SK-N-SH (cell line): ENCODE data around the gene IL17RB. TPM values are rescaled to one million over a fixed set of nuclear protein-coding genes. Genes with fewer than 3 reads are reported as not detected.

ENCODE experiments used
- CTCF ChIA-PET: fragments of 300-600, 350-600 bp; formaldehyde crosslinking; extraction: SDS; loops from one replicate; lab custom pipeline; 2021; lab: Yijun Ruan, JAX
- POLR2A ChIA-PET: fragments of 350-600 bp; sonication (Branson Sonifier 250); formaldehyde crosslinking; extraction: SDS; loops from one replicate; lab custom pipeline; 2020; ENCODE audit warnings: antibody characterized with exemption, inconsistent platforms; lab: Yijun Ruan, JAX
- DNase-seq: peaks from one replicate; pipeline ENCODE4 v3.0.0; 2012
- H2AFZ ChIP-seq: fragments of 200-600 bp; sonication (generic); 2 replicates; pipeline ENCODE4 v1.8.1; 2016; ENCODE audit warnings: antibody characterized with exemption, mild to moderate bottlenecking, low read depth
- H3F3A ChIP-seq: fragments of 200-600 bp; sonication (generic); replicated peaks from 2 replicates; pipeline ENCODE3; 2016; ENCODE audit warnings: antibody characterized with exemption, mild to moderate bottlenecking; ENCODE audit not compliant: insufficient read depth
- H3K27ac ChIP-seq, 2 experiments: fragments of 200-500 bp in 1 of 2; fragments of 200-600 bp in 1 of 2; sonication (Bioruptor generic) in 1 of 2; sonication (generic), shearing (Covaris generic) in 1 of 2; 2 replicates each; pipeline versions ENCODE4 v1.5.1 to v1.6.1; 2014 to 2016; ENCODE audit warnings: low read depth in 2 of 2, inconsistent platforms in 1 of 2, low read length in 1 of 2, mild to moderate bottlenecking in 1 of 2, mixed read lengths in 1 of 2
- H3K27me3 ChIP-seq: fragments of 200-600 bp; sonication (generic), shearing (Covaris generic); 2 replicates; pipeline ENCODE4 v1.6.1; 2016; ENCODE audit warnings: mixed run types; ENCODE audit not compliant: insufficient read depth
- H3K36me3 ChIP-seq, 2 experiments: fragments of 200-500 bp in 1 of 2; fragments of 200-600 bp in 1 of 2; sonication (Bioruptor generic) in 1 of 2; sonication (generic) in 1 of 2; replicated peaks in 1 of 2; 2 replicates each; pipeline versions ENCODE3 to v1.5.1; 2014 to 2016; ENCODE audit warnings: low read length in 1 of 2, mild to moderate bottlenecking in 1 of 2; ENCODE audit not compliant: insufficient read depth in 2 of 2, control insufficient read depth in 1 of 2
- H3K4me1 ChIP-seq, 2 experiments: fragments of 200-500 bp in 1 of 2; fragments of 200-600 bp in 1 of 2; sonication (Bioruptor generic) in 1 of 2; sonication (generic), shearing (Covaris generic) in 1 of 2; 2 replicates each; pipeline versions ENCODE4 v1.5.1 to v1.6.1; 2014 to 2016; ENCODE audit warnings: low read depth in 1 of 2, low read length in 1 of 2, mixed run types in 1 of 2; ENCODE audit not compliant: insufficient read depth in 2 of 2, control insufficient read depth in 1 of 2
- H3K4me2 ChIP-seq: fragments of 200-600 bp; sonication (generic), shearing (Covaris generic); 2 replicates; pipeline ENCODE4 v1.6.1; 2017; ENCODE audit warnings: mixed run types
- H3K4me3 ChIP-seq, 2 experiments: fragments of 200-500 bp in 1 of 2; fragments of 200-600 bp in 1 of 2; sonication (Bioruptor generic) in 1 of 2; sonication (generic), shearing (Covaris generic) in 1 of 2; 2 replicates each; pipeline versions ENCODE4 v1.5.1 to v1.8.1; 2014 to 2016; ENCODE audit warnings: low read depth in 2 of 2, inconsistent platforms in 1 of 2, low read length in 1 of 2, mild to moderate bottlenecking in 1 of 2, mixed read lengths in 1 of 2, moderate library complexity in 1 of 2
- H3K79me2 ChIP-seq: fragments of 200-600 bp; sonication (generic); 2 replicates; pipeline ENCODE4 v1.8.1; 2017; ENCODE audit warnings: mild to moderate bottlenecking; ENCODE audit not compliant: insufficient read depth
- H3K9ac ChIP-seq: fragments of 200-600 bp; sonication (generic); 2 replicates; pipeline ENCODE4 v1.6.1; 2017; ENCODE audit warnings: mixed run types
- H3K9me2 ChIP-seq: fragments of 200-600 bp; sonication (generic); 2 replicates; pipeline ENCODE4 v1.6.1; 2017; ENCODE audit warnings: mixed run types
- H3K9me3 ChIP-seq: fragments of 200-600 bp; sonication (generic); 2 replicates; pipeline ENCODE4 v1.6.1; 2017; ENCODE audit warnings: mixed run types, mild to moderate bottlenecking, moderate library complexity
- H4K20me1 ChIP-seq: fragments of 200-600 bp; sonication (generic); 2 replicates; pipeline ENCODE4 v1.6.1; 2017; ENCODE audit warnings: mild to moderate bottlenecking, mixed run types; ENCODE audit not compliant: insufficient read depth
- EP300 ChIP-seq, 2 experiments: IDR thresholded peaks; 2 replicates each; pipeline versions ENCODE4 v1.4.0 to v1.6.1; 2012; ENCODE audit warnings: borderline replicate concordance in 1 of 2, low read depth in 1 of 2, low read length in 1 of 2
- EZH2phosphoT487 ChIP-seq: fragments of 200-600 bp; sonication (generic); IDR thresholded peaks from 2 replicates; pipeline ENCODE4 v1.6.1; 2017; ENCODE audit warnings: low read depth, mixed run types, mild to moderate bottlenecking, antibody characterized with exemption, moderate library complexity, borderline replicate concordance
- FOXJ3 ChIP-seq: sonication (generic); formaldehyde crosslinking; IDR thresholded peaks from 2 replicates; pipeline ENCODE4 v1.5.1; 2020; ENCODE audit warnings: mild to moderate bottlenecking, missing genetic modification reagents
- JUND ChIP-seq: IDR thresholded peaks from 2 replicates; pipeline ENCODE4 v1.4.0; 2012
- NFIC ChIP-seq: IDR thresholded peaks from 2 replicates; pipeline ENCODE4 v1.4.0; 2012; ENCODE audit warnings: borderline replicate concordance
- NRF1 ChIP-seq: IDR thresholded peaks from 2 replicates; pipeline ENCODE4 v1.6.1; 2012; ENCODE audit warnings: low read depth, mild to moderate bottlenecking, low read length
- POLR2AphosphoS5 ChIP-seq: IDR thresholded peaks from 2 replicates; pipeline ENCODE4 v1.6.1; 2012; ENCODE audit warnings: low read depth, low read length
- RFX5 ChIP-seq: IDR thresholded peaks from 2 replicates; pipeline ENCODE4 v1.6.1; 2012; ENCODE audit warnings: mild to moderate bottlenecking, improper control_type of control experiment, low read length
- SIN3A ChIP-seq: IDR thresholded peaks from 2 replicates; pipeline ENCODE4 v1.6.1; 2012; ENCODE audit warnings: low read depth, mild to moderate bottlenecking, low read length, moderate library complexity, borderline replicate concordance
- SMC3 ChIP-seq: IDR thresholded peaks from 2 replicates; pipeline ENCODE4 v1.6.1; 2012; ENCODE audit warnings: low read depth, low read length, improper control_type of control experiment
- TAF1 ChIP-seq: IDR thresholded peaks from 2 replicates; pipeline ENCODE4 v1.6.1; 2012; ENCODE audit warnings: low read depth, mild to moderate bottlenecking, low read length, moderate library complexity, borderline replicate concordance
- WGBS: methylation state at CpG from one replicate; pipeline ENCODE4 v1.1.6; 2017; ENCODE audit warnings: low lambda C conversion rate; 5-methylcytosine and 5-hydroxymethylcytosine counted together
- polyA plus RNA-seq, 3 experiments: library from polyadenylated mRNA; depleted of rRNA; stranded (reverse); fragments of >200 nt; gene quantifications; 2 replicates each; pipeline ENCODE4 v1.2.3, GENCODE V29; 2012
- TF ChIP-seq, protein P1 (sequence below): IDR thresholded peaks from 2 replicates; pipeline ENCODE4 v1.6.1; 2012; ENCODE audit warnings: mild to moderate bottlenecking, low read depth, low read length, moderate library complexity
- TF ChIP-seq, protein P2 (sequence below): IDR thresholded peaks from 2 replicates; pipeline ENCODE4 v1.4.0; 2012; ENCODE audit warnings: low read depth, borderline replicate concordance
- TF ChIP-seq, protein P3 (sequence below): fragments of 200-600 bp; sonication (generic); IDR thresholded peaks from 2 replicates; pipeline ENCODE4 v1.6.1; 2017; ENCODE audit warnings: antibody characterized with exemption, mild to moderate bottlenecking, moderate library complexity
- TF ChIP-seq, protein P4 (sequence below): fragments of 150-350 bp; IDR thresholded peaks from 2 replicates; pipeline ENCODE4 v1.6.1; 2017; ENCODE audit warnings: antibody characterized with exemption, low read length, low read depth, borderline replicate concordance
- TF ChIP-seq, protein P5 (sequence below): fragments of 150-350 bp; IDR thresholded peaks from 2 replicates; pipeline ENCODE4 v1.6.1; 2016; ENCODE audit warnings: mild to moderate bottlenecking, low read depth, low read length

Gene IL17RB
- polyA plus RNA-seq, 1 of the 3 experiments (the other 2 are of a cell fraction), result 0.10 TPM

DNA sequence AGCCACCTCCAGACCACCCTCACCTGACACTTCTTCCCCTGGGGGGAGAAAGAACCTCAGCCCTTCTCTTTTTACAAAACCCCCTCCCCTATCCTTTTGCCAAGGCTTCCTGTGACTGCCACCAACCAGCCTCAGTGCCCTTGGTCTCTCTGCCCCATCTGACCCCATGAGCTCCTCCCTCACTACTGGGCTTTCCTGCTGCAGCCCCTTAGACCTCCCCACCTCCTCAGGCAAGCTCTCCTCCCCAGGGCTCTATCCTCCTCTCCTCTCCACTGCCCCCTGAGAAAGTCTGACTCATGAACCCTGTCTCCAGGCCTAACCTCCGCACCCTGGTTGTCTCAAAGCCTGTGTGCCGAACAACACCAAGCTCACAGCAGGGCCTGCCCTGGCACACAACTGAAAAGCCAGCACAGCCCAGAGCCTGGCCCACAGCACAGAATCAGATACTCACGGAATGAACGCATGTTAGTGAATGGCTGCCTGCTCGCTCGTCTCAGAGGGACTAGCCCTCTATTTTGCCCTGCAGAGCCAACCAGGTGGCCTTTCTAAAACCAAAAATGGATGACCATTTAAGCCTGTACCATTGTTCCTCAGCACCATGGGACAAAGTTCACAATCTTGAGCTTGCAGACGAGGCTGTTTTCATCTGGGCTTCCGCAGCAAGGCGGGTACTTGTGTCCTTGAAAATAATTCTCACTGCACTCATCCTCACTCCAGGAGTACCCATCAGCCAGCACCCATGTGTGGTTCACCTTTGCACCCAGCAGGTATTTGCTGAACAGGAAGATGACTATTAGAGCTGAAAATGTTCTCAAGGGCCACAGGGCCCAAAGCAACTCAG lies 1.9 kb upstream of the IL17RB start:
- TF ChIP-seq, protein P1, sequence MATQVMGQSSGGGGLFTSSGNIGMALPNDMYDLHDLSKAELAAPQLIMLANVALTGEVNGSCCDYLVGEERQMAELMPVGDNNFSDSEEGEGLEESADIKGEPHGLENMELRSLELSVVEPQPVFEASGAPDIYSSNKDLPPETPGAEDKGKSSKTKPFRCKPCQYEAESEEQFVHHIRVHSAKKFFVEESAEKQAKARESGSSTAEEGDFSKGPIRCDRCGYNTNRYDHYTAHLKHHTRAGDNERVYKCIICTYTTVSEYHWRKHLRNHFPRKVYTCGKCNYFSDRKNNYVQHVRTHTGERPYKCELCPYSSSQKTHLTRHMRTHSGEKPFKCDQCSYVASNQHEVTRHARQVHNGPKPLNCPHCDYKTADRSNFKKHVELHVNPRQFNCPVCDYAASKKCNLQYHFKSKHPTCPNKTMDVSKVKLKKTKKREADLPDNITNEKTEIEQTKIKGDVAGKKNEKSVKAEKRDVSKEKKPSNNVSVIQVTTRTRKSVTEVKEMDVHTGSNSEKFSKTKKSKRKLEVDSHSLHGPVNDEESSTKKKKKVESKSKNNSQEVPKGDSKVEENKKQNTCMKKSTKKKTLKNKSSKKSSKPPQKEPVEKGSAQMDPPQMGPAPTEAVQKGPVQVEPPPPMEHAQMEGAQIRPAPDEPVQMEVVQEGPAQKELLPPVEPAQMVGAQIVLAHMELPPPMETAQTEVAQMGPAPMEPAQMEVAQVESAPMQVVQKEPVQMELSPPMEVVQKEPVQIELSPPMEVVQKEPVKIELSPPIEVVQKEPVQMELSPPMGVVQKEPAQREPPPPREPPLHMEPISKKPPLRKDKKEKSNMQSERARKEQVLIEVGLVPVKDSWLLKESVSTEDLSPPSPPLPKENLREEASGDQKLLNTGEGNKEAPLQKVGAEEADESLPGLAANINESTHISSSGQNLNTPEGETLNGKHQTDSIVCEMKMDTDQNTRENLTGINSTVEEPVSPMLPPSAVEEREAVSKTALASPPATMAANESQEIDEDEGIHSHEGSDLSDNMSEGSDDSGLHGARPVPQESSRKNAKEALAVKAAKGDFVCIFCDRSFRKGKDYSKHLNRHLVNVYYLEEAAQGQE, result no peak
- no peak for TF ChIP-seq FOXJ3 (CRISPR knock-in tag)
- no peak for TF ChIP-seq POLR2AphosphoS5
- TF ChIP-seq, protein P2, sequence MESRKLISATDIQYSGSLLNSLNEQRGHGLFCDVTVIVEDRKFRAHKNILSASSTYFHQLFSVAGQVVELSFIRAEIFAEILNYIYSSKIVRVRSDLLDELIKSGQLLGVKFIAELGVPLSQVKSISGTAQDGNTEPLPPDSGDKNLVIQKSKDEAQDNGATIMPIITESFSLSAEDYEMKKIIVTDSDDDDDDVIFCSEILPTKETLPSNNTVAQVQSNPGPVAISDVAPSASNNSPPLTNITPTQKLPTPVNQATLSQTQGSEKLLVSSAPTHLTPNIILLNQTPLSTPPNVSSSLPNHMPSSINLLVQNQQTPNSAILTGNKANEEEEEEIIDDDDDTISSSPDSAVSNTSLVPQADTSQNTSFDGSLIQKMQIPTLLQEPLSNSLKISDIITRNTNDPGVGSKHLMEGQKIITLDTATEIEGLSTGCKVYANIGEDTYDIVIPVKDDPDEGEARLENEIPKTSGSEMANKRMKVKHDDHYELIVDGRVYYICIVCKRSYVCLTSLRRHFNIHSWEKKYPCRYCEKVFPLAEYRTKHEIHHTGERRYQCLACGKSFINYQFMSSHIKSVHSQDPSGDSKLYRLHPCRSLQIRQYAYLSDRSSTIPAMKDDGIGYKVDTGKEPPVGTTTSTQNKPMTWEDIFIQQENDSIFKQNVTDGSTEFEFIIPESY, result no peak
- no peak for TF ChIP-seq EZH2phosphoT487
- TF ChIP-seq, protein P3, sequence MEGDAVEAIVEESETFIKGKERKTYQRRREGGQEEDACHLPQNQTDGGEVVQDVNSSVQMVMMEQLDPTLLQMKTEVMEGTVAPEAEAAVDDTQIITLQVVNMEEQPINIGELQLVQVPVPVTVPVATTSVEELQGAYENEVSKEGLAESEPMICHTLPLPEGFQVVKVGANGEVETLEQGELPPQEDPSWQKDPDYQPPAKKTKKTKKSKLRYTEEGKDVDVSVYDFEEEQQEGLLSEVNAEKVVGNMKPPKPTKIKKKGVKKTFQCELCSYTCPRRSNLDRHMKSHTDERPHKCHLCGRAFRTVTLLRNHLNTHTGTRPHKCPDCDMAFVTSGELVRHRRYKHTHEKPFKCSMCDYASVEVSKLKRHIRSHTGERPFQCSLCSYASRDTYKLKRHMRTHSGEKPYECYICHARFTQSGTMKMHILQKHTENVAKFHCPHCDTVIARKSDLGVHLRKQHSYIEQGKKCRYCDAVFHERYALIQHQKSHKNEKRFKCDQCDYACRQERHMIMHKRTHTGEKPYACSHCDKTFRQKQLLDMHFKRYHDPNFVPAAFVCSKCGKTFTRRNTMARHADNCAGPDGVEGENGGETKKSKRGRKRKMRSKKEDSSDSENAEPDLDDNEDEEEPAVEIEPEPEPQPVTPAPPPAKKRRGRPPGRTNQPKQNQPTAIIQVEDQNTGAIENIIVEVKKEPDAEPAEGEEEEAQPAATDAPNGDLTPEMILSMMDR, result no peak
- TF ChIP-seq NRF1, result no peak
- TF ChIP-seq SMC3, result no peak
- TF ChIP-seq RFX5, result no peak
- TF ChIP-seq, protein P4, sequence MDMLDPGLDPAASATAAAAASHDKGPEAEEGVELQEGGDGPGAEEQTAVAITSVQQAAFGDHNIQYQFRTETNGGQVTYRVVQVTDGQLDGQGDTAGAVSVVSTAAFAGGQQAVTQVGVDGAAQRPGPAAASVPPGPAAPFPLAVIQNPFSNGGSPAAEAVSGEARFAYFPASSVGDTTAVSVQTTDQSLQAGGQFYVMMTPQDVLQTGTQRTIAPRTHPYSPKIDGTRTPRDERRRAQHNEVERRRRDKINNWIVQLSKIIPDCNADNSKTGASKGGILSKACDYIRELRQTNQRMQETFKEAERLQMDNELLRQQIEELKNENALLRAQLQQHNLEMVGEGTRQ, result no peak
- TF ChIP-seq, protein P5, sequence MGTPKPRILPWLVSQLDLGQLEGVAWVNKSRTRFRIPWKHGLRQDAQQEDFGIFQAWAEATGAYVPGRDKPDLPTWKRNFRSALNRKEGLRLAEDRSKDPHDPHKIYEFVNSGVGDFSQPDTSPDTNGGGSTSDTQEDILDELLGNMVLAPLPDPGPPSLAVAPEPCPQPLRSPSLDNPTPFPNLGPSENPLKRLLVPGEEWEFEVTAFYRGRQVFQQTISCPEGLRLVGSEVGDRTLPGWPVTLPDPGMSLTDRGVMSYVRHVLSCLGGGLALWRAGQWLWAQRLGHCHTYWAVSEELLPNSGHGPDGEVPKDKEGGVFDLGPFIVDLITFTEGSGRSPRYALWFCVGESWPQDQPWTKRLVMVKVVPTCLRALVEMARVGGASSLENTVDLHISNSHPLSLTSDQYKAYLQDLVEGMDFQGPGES, result no peak
- TF ChIP-seq NFIC, result no peak
- TF ChIP-seq SIN3A, result no peak
- TF ChIP-seq EP300 (IDR thresholded peaks at IDR 0.05; ENCODE audit: borderline replicate concordance in 1 of 2, low read depth in 1 of 2, low read length in 1 of 2), result no peak
- TF ChIP-seq JUND, result no peak
- no peak for TF ChIP-seq TAF1
- Histone ChIP-seq H3K27me3 (peaks cover 30% of the 10 kb centered on the region), H2AFZ (no peak overlapping the region), H3F3A (no peaks in the 10 kb centered on the region), H3K4me2 (no peak overlapping the region), H3K9ac (no peak overlapping the region), H3K9me2 (no peaks in the 10 kb centered on the region), H3K4me1 (peaks cover 0 to 18% of the 10 kb centered on the region in 2 experiments; a peak in 1 of 4 replicates), H3K4me3 (no peak overlapping the region), H3K79me2 (no peaks in the 10 kb centered on the region), H3K27ac (no peak overlapping the region), H3K9me3 (no peaks in the 10 kb centered on the region), H4K20me1 (no peaks in the 10 kb centered on the region), H3K36me3 (no peaks in the 10 kb centered on the region)
- CTCF ChIA-PET, result interaction anchor here (1.0 to 1.5 kb wide), 4 partner anchors 33 to 469 kb away, joined by 3 read pairs; no protein-coding TSS in a partner anchor
- POLR2A ChIA-PET, result no interaction called here
- 80% methylated on average over 4 of the region's 9 CpGs for WGBS
- no peak for DNase-seq
